ENCODE data around the gene NRG2. TPM values are rescaled to one million over a fixed set of nuclear protein-coding genes. Genes with fewer than 3 reads are reported as not detected.

The NRG2 gene
- total RNA-seq, 6 donors from 2014 or later = 0.46 to 4.2 (median 1.5) TPM

DNA sequence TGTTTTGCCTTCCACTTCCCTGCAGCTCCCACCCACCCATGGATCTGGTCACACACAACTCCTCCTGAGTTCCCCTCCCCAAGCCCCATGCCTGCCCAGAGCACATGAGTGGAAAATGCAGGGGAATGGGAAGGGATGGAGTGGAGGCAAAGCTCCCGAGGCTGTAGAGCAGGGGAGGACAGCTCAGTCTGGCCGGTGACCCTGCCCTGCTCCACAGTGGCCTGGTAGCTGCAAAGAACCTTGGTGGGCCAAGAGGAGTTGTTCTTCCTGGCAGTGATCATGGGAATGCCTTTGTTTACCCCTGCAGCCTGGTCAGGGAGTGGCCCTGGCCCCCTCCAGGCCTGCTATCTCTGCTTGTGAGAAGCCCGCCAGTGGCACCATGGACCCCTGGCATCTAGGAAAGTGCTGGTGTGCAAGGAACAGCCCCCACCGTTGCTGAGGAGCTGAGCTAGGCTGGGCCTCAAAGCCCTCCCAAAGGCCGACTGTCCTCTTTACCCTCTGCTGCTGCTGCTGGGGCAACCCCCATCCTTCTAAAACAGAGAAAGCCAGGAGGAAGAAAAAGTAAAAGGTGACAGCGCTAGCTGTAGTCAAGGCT, 187.1 kb downstream of the NRG2 start:
- WGBS, 2 donors = 78 to 90% methylated on average over 2 to 6 of the region's 6 CpGs
- H3K4me3 ChIP-seq = no peak overlapping the region
- no peaks in the 10 kb centered on the region for H3K9me3 ChIP-seq
- peak in 1 of 2 donors; percentile 34 for DNase-seq
- no peaks in the 10 kb centered on the region for H3K4me1 ChIP-seq
- no peaks in the 10 kb centered on the region for H3K36me3 ChIP-seq
- H3K27ac ChIP-seq = no peak overlapping the region
- TF ChIP-seq EP300 (IDR thresholded peaks at IDR 0.05) (no peak), POLR2A (IDR thresholded peaks at IDR 0.05) (no peak), CTCF (IDR thresholded peaks at IDR 0.05) (no peak), POLR2AphosphoS5 (IDR thresholded peaks at IDR 0.05) (no peak)
- peaks cover 0 to 4% (median 0%) of the 10 kb centered on the region in 4 donors for H3K27me3 ChIP-seq
- ATAC-seq (ENCODE audit: low FRiP score in 2 of 2) = no peak

- no peaks in the 10 kb centered on the region for H3K36me3 ChIP-seq
- no peaks in the 10 kb centered on the region for H3K4me1 ChIP-seq
- 85 to 92% methylated on average over 8 of the region's 8 CpGs for WGBS, 2 donors
- no peak overlapping the region for H3K27ac ChIP-seq
- H3K27me3 ChIP-seq = peaks cover 0 to 4% (median 0%) of the 10 kb centered on the region in 4 donors
- DNase-seq (peak in 1 of 2 donors; percentile 34), ATAC-seq (ENCODE audit: low FRiP score in 2 of 2) (no peak)
- H3K9me3 ChIP-seq = no peaks in the 10 kb centered on the region
- no peak overlapping the region for H3K4me3 ChIP-seq
- TF ChIP-seq EP300 (IDR thresholded peaks at IDR 0.05) (no peak), POLR2A (IDR thresholded peaks at IDR 0.05) (no peak), POLR2AphosphoS5 (IDR thresholded peaks at IDR 0.05) (no peak), CTCF (IDR thresholded peaks at IDR 0.05) (no peak)
Observed at GRCh38 chr5:139855451-139855850, 187.6 kb downstream of the NRG2 start.

DNA sequence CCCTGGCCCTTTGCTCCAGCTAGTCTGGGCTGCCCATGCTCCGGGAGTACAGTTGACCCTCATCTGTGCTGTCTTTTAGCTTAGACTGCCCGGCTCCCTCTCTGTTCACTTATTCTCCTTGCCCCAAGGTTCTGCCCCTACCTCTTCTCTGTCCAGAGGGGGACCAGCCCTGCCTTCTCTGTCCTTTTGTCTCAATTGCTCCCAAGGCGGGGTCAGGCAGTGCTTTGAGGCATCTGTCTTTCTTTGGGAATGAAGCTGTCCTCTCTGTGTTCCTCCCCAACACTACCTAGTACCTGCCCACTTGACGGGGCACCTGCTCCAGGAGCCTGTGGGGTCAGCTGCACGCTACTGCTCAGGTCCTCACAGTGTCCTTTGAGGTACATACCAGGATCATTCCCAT, 188.1 kb downstream of the NRG2 start:
- H3K27me3 ChIP-seq = peaks cover 0 to 4% (median 0%) of the 10 kb centered on the region in 4 donors
- no peak overlapping the region for H3K27ac ChIP-seq
- no peak overlapping the region for H3K4me3 ChIP-seq
- no peaks in the 10 kb centered on the region for H3K9me3 ChIP-seq
- no peak for DNase-seq
- peaks cover 0 to under 1% (median under 1%) of the 10 kb centered on the region in 4 donors for H3K4me1 ChIP-seq
- TF ChIP-seq POLR2A (IDR thresholded peaks at IDR 0.05) (no peak), CTCF (IDR thresholded peaks at IDR 0.05) (no peak), POLR2AphosphoS5 (IDR thresholded peaks at IDR 0.05) (no peak), EP300 (IDR thresholded peaks at IDR 0.05) (no peak)
- 92 to 96% methylated on average over 5 of the region's 5 CpGs for WGBS, 2 donors
- H3K36me3 ChIP-seq = no peaks in the 10 kb centered on the region
- no peak for ATAC-seq (ENCODE audit: low FRiP score in 2 of 2)

DNA sequence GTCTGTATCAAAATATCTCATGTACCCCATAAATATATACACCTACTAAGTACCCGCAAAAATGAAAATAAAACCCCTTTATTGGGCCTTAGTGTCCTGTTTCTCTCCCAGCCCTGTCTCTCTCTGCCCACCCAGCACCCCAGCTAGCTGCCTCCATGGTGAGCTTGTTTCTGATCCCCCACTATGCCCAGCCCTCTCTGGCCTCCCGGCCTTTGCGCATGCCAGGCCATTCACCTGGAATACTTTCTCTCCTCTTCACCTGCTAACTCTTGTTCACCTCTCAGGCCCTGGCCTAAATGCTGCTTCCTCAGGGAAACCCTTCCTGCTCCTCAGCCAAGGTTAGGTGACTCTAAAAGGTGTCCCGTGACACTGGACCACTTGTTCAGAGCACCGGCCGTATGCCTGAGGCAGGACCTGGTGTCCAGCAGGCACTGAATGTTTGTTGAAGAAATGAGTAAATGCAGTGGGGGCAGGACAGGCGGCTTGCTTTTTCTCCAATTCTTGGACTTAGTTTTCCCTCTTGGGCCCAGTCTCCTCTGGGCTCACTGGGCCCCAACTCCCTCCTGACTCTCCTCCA, 189.0 kb downstream of the NRG2 start:
- Histone ChIP-seq H3K27ac (no peak overlapping the region), H3K4me1 (peaks cover 0 to 9% (median 4%) of the 10 kb centered on the region in 4 donors), H3K36me3 (no peaks in the 10 kb centered on the region), H3K4me3 (no peak overlapping the region), H3K27me3 (peaks cover 0 to 4% (median 0%) of the 10 kb centered on the region in 4 donors), H3K9me3 (no peaks in the 10 kb centered on the region)
- TF ChIP-seq CTCF (IDR thresholded peaks at IDR 0.05) (no peak), POLR2AphosphoS5 (IDR thresholded peaks at IDR 0.05) (no peak), POLR2A (IDR thresholded peaks at IDR 0.05) (no peak), EP300 (IDR thresholded peaks at IDR 0.05) (no peak)
- DNase-seq (no peak), ATAC-seq (ENCODE audit: low FRiP score in 2 of 2) (no peak)
- 96% methylated on average over 7 of the region's 7 CpGs for WGBS, 2 donors

- WGBS, 2 donors = 90 to 92% methylated on average over 6 to 8 of the region's 8 CpGs
- no peak overlapping the region for H3K4me3 ChIP-seq
- TF ChIP-seq POLR2A (IDR thresholded peaks at IDR 0.05) (no peak), EP300 (IDR thresholded peaks at IDR 0.05) (no peak), POLR2AphosphoS5 (IDR thresholded peaks at IDR 0.05) (no peak), CTCF (IDR thresholded peaks at IDR 0.05) (no peak)
- no peaks in the 10 kb centered on the region for H3K36me3 ChIP-seq
- no peaks in the 10 kb centered on the region for H3K9me3 ChIP-seq
- H3K27ac ChIP-seq = no peak overlapping the region
- H3K4me1 ChIP-seq = peaks cover 9 to 18% (median 14%) of the 10 kb centered on the region in 4 donors
- DNase-seq (peak in 1 of 2 donors; percentile 44), ATAC-seq (ENCODE audit: low FRiP score in 2 of 2) (no peak)
- no peaks in the 10 kb centered on the region for H3K27me3 ChIP-seq
Observed at GRCh38 chr5:139852696-139853095, 190.4 kb downstream of the NRG2 start.
